ENCODE measurements around the gene GADL1.

The GADL1 gene

DNA sequence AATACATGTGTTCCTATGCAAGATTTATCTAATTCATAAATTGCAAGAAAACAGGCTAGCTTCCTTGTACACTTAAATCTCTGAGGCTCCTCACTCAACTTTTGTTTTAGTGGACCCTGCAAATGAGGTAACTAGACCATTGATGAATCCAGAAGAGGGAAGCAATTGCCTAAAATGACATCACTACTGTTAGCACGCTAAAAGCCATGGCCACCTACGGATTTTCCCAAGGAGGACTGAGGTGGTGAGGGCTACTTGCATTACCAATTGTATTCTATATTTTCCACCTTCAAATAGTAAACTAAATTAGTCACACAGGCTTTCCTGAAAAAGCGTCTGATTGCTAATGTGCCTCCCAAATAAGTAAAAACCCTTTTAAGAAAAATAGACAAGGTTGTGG, 140.7 kb downstream of the GADL1 start:
- no peak for DNase-seq

DNA sequence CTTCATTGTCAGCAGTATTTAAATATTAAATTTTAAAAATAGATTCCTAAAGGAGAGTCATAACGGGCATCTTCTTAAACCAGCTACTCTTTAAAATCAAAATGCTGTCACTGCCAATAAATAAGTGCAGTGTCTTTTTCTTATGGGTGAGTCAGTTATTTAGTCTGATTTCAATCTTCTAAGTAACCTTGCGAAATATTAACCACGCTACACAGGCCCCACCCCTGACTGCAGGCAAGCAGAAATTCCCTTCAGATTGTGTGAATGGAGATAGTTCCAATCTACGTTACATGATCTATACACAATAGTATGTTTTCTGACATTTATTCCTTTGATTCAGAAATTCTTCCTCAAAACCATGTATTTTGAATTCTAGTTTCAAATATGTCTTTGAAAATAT, 141.5 kb downstream of the GADL1 start:
- no peak for DNase-seq

DNA sequence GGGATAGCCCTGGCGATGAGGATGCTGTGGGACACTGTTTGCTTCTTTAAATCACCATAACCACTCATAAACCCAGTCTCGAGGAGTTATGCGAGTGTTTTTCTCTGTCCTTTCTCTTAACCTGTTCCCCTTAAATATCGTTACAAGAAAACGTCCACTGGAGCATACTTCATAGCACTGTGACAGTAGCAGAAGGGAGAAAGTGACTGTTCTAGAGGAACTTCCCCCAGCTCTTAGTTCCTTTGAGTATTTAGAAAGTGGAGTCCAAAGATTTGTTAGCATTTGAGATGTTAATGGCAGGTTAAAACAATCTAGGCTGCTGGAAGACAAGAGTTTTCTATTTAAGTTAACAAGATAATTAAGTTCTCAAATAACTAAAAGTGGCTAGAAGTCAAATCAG, 142.0 kb downstream of the GADL1 start:
- no peak for DNase-seq

DNA sequence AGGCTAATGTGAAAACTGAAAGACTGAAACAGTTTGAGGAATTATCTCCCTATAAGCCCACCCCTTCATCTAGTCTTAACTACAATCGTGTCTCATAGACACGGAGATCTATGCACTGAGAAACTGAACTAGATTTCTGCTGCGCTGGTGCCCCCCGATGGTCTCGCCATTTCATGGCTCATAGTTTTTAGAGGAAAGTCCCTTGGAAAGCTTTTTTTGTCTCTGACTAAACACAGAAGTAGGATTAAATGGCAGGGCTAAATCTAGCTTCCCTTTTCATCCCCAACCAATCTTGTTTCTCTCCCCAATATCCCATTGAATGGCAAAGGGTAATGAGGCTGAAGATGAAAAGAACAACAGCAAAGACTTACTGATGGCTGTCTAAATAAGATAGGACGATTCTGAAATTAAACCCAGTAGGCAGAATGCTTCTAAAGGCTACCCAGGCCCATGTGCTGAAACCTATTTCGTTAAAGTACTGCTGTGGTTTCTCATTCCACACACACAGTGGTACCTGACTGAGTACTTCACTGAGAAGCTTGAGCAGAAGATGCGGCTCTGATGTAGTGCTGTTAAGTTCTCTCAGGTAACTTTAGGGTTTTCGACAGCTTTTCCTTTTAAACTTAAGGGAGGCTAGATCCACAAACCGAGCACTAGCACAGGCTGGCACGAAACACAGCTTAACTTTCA, 142.7 kb downstream of the GADL1 start:
- no peak for DNase-seq

DNA sequence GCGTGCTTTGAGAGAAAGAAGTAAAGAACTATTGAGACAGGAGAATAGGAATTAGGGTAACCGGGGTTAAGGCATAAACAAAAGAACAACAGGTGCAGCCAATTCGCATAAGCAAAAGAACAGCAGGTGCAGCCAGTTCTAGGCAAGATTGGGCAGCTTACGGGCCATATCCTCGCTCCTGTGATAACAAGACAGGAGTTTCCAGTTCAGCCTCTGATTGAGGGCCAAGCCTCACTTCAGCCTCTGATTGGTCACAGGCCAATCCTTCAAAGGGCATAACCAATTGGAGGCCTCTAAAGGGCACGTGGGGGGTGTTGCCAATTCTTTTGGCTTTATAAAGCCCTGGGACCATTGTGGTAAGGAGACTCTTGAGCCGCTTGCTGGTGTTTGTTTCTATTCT, 143.5 kb downstream of the GADL1 start:
- DNase-seq, result no peak

DNA sequence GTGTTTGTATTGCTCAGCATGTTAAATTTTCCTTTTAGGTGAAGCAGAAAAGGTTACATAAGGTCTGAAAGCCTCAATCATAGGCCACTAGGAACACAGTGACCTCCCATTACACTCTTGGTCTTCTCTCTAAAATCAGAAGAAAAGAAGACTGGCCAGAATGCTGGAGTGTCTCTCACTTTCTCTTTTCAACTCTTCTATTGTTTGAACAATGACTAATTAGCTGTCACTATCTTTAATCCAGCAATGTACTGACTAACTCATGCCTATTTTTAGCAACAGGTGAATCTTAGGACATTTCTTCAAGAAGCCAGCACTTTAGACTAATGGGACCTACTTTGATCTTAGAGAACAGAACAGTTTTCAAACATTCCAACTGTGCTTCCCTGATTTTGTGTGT, 145.2 kb downstream of the GADL1 start:
- no peak for DNase-seq

DNA sequence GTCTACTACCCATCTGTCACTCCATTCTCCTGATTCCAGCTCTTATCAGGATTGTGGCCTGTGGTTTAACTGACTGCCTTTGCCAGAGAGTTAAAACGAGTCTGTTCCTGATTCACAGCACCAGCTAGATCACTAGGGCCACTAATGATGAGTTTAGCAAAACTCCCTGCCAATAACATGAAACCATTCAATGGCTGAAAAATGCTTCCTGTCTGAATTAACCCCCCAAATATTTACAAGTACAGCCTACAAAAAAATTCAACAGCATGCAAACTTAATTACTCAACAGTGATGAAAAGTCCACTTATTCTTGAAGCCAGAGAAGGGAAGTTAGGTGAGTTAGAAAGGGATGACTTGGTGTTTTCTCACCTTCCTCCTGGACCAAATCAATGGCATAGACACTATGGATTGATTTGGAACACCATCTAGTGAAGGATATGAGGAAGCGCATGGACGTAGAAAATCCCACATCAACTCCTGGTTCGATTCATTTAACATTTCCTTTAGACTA, 146.6 kb downstream of the GADL1 start:
- DNase-seq, result no peak

DNA sequence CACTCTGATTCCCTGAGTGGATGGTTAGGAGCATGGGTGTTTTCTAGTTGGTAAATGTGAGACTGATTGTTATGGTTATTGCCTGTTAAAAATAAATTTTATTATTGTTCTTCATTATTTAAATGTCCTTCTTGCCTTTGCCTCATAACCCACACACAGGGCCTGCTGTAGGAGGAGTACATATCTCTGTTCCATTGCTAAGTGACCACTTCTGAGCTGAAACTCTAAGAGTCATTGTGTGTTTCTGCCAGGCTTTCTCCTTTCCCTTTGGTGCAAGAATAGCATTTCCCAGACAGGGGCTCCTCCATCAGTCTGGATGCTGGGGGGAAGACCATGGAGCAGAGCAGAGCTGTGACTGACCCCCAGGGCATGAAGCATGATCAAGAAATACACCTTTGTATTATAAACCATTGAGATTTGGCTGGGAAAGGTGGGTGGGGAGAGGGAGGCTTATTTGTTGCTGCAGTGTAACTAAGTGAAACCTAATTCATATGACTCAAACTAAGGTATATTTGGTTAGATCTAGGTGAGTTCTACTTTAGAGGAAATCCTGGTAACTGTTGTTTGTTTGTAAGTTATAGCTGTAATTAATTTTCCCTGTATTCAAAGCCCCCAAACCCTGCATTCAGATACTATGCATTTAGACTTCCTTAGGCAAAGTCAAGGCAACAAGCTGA, 150.7 kb downstream of the GADL1 start:
- DNase-seq, result no peak

DNA sequence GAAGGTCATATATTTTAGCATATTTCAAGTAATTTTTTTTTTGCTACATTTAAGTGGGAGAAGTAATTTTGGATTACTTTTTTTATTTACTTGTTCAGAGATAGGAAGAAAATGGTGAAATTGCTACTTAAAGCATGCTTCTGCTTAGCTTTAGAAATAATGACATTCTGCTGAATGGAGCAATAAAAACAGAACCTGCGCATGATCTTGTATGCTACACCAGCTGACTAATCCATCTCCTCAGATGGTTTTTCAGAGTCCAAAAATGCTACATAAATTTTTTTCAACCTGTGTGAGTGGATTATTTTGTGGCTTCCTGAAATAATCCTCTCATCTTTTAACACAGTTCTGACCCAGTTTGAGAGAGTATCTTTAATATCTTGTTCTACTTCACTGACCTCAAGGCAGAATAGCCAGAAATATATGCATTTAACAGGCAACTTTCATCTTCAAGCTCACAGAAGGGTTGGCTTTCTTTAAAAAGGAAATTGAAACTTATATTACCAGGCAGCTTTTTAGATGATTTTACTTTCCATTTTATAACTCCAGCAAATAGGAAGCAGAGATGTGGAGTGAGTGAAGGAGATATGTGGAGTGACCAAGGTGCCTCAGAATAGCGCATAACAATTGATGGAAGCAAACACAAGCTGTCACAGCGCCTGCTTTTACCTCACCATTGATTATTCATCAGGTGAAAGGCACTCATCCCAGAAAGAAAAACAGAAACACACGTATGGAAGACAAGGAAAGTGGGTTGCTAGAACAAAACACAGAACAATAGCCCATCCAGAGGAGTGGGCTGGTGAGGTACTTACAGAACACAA, 151.5 kb downstream of the GADL1 start:
- no peak for DNase-seq

DNA sequence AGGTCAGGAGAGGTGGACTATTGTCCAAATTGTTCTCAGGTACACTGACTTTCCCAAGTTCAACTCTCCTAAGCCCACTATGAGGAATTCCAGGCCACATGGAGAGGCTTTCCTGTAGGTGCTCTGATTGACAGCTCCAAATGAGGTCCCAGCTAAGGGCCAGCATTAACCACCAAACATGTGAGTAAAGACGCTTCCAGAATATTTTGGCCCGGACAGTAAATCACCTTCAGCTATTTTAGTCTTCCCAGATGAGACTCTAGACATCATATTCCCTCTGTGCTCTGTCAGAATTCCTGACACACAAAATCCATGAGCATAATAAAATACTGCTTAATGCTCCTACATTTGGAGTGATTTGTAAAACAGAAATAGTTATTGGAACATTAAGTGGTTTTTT, 152.6 kb downstream of the GADL1 start:
- DNase-seq, result no peak

DNA sequence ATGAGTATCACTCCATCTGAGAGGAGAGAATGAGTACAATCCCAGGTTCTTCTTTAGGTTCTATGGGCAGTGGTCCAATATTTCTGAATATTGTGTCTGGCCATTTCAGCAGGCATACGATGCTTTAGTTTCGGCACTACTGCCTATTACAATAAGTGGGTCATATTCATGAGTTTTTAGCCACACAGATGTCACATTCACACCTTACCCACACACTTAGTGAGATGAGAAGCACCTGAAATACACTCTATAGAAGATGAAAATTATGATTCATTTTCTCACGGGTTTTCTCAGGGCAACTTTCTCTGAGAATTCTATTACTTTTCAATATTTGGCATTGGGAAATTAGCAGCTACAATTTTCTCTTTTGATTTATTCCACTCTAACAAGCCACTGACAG, 155.9 kb downstream of the GADL1 start:
- no peak for DNase-seq

DNA sequence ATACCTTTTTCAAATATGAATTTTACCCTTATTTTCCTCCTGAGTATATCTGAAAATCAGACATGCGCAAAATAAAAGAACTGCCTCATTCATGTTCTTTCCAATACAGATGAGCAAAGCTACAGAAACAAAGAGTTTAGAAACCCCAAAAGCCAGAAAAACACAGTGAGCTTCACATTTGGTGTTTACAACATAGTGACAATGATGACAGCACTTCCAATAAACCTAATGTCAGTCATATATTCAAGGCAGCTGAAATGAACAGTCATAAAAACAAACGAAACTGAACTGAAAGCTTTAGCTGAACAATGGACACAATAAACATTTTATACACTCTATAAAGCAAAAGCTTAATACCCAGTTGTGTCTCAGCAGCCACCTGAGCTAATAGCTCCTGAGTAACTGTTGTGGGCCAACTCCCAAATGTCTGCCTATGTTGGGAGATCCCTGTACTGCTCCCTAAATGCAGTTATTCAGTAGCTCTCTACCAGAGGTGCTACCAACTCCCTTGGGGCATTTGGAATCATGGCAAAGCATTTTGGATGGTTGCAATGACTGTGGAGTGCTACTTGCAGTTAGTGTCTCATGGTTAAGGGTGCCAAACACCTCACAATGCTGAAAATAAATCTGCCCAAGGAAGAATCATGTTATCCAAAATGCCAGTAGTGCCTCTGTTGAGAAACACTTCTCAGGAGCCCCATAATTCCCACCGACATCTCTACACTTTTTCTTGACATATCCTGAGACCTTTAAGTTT, 156.5 kb downstream of the GADL1 start:
- no peak for DNase-seq

DNA sequence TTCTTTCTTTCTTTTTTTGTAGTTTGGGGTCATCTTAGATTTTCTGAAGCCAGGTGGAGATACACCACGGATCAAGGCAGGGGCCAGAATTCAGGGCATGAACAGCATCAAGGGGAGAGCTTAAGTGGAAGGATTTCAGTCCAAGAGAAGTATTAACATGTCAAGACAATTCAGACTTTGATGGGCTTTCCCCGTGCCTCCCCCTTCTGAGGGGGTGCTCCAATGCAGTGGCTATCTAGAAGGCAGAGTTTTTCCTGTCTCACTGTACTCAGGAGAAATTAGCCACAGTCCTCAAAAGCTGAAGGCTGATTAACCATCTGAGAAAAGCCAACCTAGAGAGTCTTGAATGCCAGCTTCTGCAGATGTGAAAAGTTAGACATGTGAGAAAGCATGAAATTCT, 160.8 kb downstream of the GADL1 start:
- no peak for DNase-seq

DNA sequence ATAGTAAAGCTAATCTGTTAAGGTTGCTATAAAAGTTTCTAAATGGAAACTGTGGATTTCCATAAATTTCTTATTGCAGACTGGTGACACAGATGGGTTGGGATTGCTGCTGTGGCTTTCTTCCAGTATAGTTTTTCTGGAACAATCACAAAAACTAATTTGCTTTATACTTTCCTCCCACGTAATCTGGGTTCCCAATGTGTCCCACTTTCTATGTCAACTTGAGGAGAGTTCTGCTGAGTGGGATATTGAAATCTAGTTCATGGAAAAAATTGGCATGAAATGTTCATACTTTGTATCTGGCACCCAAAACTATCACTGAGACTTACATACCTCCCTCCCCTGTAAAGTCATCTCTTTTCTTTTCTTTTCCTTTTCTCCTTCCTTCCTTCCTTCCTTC, 161.3 kb downstream of the GADL1 start:
- DNase-seq, result no peak

DNA sequence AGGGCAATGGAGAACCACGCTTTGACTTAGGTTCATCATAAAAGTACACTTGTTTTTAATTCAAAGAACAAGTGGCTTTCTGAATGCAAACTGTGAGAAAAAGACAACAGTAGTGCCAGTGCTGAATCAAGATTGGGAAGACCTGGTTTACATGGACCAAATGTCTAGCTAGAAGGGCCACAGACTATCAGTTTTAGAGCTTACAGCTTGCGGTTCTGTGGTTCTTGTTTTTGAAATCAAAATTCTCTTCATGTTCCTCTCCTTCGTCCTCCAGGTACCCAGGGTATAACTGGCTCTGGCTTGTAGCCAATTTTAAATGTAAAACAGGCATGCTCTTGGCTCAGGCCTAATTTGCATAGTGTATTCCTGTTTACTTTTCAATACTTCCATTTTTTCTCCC, 163.5 kb downstream of the GADL1 start:
- no peak for DNase-seq

DNA sequence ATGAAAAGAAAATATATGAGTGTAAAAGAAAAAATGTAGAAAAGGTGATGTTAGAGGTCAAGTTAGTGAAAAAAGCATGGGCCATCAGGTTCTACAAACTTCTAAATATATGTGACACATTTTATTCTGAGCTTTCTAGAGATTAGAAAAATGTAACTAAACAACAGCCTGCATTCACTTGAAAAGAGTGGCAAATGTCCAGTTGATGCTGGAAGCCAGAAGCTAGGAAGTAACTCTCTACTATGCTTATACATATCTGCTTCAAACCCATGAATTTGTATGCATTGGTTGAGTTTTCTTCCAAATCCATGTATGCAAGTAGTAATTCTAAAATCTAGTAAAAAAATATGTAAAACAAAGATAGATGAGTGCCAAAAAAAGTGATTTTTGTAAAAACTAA, 164.5 kb downstream of the GADL1 start:
- DNase-seq, result no peak

DNA sequence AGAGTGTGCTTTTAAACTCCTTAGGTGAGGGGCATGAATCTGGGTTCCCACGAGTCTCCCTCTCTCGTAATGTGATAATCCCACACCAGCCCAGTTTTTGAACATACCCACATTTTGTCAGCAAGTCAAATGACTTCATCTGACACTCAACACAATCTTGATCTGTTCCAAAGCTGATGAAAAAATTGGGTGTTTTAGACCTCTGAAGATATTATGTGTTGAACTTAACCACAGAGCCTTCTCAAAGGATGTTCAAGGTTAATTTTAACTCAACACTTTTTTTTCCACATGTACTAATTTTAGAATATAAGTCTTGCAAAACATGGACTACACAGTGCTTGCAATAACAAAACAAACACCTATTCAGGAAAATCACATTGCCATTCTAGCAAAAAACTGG, 164.9 kb downstream of the GADL1 start:
- no peak for DNase-seq

DNA sequence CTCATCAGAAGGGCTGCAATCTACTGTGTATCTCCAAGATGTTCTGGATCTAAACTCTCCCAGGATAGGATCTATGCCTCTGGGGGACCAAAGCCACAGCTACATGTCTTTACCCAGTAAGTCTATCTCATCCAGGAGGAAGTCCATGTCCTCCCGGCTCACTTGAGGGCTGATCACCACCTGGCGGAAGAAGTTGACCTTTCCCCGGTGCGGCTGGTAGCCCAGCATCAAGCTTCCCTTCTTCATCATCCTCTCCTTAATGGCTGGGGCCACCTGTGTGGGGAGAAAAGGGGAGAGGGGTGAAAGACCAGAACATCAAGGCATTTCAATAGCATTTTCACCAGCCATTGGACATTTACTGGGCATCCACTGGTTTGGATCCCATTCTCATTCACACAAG, 166.3 kb downstream of the GADL1 start:
- no peak for DNase-seq

DNA sequence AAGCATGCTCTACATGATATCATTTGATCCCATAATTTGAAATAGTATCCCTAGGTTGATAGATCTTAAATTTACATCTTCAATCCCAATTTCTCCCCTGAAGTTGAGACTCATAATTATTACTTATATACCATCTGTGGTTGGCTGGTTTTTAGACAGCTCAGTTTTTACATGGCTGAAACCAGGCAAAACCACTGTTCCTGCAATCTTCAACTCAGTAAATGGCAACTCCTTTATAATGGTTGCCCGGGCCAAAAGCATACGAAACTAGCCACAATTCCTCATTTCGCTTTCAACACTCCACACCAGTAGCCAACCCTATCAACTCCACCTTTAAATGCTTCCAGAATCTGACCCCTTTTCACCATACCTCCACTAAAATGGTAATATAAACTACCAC, 169.6 kb downstream of the GADL1 start:
- no peak for DNase-seq

DNA sequence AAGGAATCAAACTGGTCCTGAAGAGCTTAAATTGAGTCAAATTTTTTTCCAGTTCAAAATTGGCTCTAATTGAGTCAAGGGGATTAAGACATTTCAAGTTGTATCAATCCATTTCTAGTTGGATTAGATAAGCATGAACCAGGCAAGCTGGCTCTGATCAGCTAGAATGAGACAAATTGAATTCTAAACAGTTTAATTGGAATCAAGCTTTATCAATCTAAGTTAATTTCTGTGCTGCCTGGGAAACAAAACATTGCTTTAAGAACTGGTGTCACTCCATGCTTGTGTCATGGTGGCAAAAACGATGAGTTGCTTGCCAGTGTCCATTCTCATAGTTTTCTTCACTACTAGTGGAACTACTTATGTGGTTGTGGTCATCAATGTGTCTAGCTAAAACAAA, 171.2 kb downstream of the GADL1 start:
- no peak for DNase-seq

DNA sequence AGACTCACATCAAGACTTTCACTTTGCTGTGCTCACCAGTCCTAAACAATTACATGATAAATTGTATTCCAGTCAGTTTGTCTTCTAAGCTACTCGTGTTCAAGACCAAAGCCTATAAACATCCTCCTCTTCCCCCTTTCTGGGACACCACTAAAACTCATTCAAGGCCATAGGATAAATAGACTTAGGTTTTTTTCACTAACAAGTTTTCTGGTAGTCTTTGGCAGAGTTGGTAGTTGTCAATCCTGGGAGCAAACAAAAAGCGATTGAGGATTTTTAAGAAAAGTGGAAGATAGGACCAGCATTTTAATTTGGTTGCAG, 173.2 kb downstream of the GADL1 start:
- no peak for DNase-seq

DNA sequence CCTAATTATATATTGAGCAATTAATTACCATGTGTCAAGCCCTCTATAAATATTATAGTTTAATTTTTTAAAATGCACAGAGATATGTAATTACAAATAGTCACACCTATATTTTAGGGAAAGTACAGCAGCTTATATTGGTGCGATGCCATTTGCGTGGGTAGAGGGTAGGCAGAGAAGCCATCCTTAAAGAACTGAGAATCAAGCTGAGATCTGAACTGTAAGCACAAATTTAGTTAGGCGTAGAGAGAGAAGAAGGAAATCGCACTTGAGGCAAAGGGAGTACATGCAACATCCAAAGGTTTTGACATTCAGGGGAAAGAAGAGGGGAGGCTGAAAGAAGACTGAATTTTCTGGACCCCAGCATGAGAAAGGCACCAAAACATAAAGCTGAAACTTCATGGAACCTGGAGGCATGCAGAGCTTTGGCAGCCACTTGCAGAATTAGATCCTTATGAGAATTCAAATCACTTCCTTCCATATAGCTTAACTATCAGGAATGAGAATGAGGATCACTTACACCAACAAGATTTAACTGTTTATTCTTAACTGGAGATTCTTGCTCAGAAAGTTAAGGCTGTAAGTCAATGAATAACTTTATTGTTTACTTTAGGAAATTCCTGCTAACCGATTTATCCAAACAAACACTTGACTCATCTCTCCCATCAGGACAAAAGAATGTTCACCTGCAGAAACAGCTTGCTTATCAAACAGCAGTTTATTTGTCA, 173.7 kb downstream of the GADL1 start:
- no peak for DNase-seq

DNA sequence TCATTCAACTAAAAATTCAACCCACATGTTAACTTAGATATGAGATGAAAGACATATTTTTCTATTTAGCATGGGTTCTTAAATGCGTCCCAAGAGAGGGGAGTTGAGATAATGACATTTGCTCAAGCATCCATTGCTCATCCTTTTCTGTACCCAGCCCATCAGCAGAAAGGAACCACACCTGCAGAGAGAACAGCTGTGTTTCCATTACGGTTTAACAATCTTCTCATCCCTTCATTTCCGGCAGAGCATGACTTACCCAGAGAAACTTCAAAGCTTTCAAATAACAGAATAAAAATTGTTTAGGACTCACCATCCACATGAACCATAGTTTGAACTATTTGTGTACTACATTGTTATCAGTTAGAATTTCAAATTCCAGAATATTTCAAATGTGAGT, 174.9 kb downstream of the GADL1 start:
- DNase-seq, result no peak

Measured in NCI-H2081 treated with DMSO at 0.1 percent for 48 hours (cell line).